Smooth muscle cell (in vitro differentiated cells): ENCODE measurements around the gene KRT35. TPM values are rescaled to one million over a fixed set of nuclear protein-coding genes. Genes with fewer than 3 reads are reported as not detected.

Experiments
- DNase-seq: peaks from one replicate; lab custom pipeline; 2025; ENCODE audit not compliant: unreplicated experiment; lab: John Stamatoyannopoulos, UW
- H2AFZ ChIP-seq: fragments of 200-600 bp; sonication (generic); 2 replicates; pipeline ENCODE4 v1.6.0; 2016; ENCODE audit warnings: antibody characterized with exemption, low read depth, mild to moderate bottlenecking
- H3F3A ChIP-seq: fragments of 200-600 bp; sonication (generic); 2 replicates; pipeline ENCODE4 v1.6.0; 2017; ENCODE audit warnings: antibody characterized with exemption, low read depth
- H3K27ac ChIP-seq: fragments of 200-600 bp; sonication (generic); 2 replicates; pipeline ENCODE4 v1.5.1; 2016; ENCODE audit warnings: low read depth, mild to moderate bottlenecking
- H3K27me3 ChIP-seq: fragments of 200-600 bp; sonication (generic); 2 replicates; pipeline ENCODE4 v1.6.1; 2016; ENCODE audit warnings: low read depth, mild to moderate bottlenecking
- H3K36me3 ChIP-seq: fragments of 200-600 bp; sonication (generic); 2 replicates; pipeline ENCODE4 v1.5.1; 2016; ENCODE audit warnings: low read depth
- H3K4me1 ChIP-seq: fragments of 200-600 bp; sonication (generic); 2 replicates; pipeline ENCODE4 v1.5.1; 2016; ENCODE audit warnings: low read depth
- H3K4me2 ChIP-seq: fragments of 200-600 bp; sonication (generic); 2 replicates; pipeline ENCODE4 v1.6.0; 2016; ENCODE audit warnings: mild to moderate bottlenecking
- H3K4me3 ChIP-seq: fragments of 200-600 bp; sonication (generic); 2 replicates; pipeline ENCODE4 v1.5.1; 2016; ENCODE audit warnings: mild to moderate bottlenecking
- H3K79me2 ChIP-seq: fragments of 200-600 bp; sonication (generic); 2 replicates; pipeline ENCODE4 v1.6.0; 2016; ENCODE audit warnings: low read depth, mild to moderate bottlenecking
- H3K9ac ChIP-seq: fragments of 200-600 bp; sonication (generic); 2 replicates; pipeline ENCODE4 v1.6.0; 2016; ENCODE audit warnings: low read depth
- H3K9me3 ChIP-seq: fragments of 200-600 bp; sonication (generic); replicated peaks from 2 replicates; pipeline ENCODE4 v1.5.1; 2016; ENCODE audit warnings: low read depth
- H4K20me1 ChIP-seq: fragments of 200-600 bp; sonication (generic); 2 replicates; pipeline ENCODE4 v1.6.0; 2016; ENCODE audit warnings: low read depth
- CTCF ChIP-seq: fragments of 200-600 bp; sonication (generic); IDR thresholded peaks from 2 replicates; pipeline ENCODE4 v1.5.1; 2017; ENCODE audit warnings: borderline replicate concordance, mild to moderate bottlenecking, antibody characterized with exemption; ENCODE audit not compliant: insufficient read depth, poor library complexity, severe bottlenecking
- WGBS: methylation state at CpG from one replicate; pipeline ENCODE4 v1.1.7; 2016; ENCODE audit warnings: low lambda C conversion rate; 5-methylcytosine and 5-hydroxymethylcytosine counted together
- polyA plus RNA-seq: library from polyadenylated mRNA; unstranded; fragments of >200 nt; fragmentation: Nextera tagmentation; extraction: Ambion mirVana; gene quantifications from 2 replicates; pipeline ENCODE4 v1.2.1, GENCODE V29; 2016
- total RNA-seq: library from RNA; depleted of rRNA; stranded (reverse); fragments of >200 nt; gene quantifications from 2 replicates; pipeline ENCODE4 v1.2.3, GENCODE V29; 2014

Gene KRT35
- total and polyA plus RNA-seq, 2 experiments from 2014 or later = not detected

- Histone ChIP-seq H4K20me1 (no peaks in the 10 kb centered on the region), H3K4me3 (no peak overlapping the region), H3K36me3 (no peaks in the 10 kb centered on the region), H3K9ac (no peak overlapping the region), H3K9me3 (no peaks in the 10 kb centered on the region), H3K27ac (no peak overlapping the region), H3K79me2 (no peaks in the 10 kb centered on the region), H3K4me2 (no peak overlapping the region), H3K27me3 (no peaks in the 10 kb centered on the region), H2AFZ (no peak overlapping the region), H3F3A (no peaks in the 10 kb centered on the region), H3K4me1 (no peaks in the 10 kb centered on the region)
- WGBS = 92% methylated on average over 22 of the region's 22 CpGs
- no peak for TF ChIP-seq CTCF
- no peak for DNase-seq
Measured at GRCh38 chr17:41476866-41477815, 3.8 kb downstream of the KRT35 start.

DNA sequence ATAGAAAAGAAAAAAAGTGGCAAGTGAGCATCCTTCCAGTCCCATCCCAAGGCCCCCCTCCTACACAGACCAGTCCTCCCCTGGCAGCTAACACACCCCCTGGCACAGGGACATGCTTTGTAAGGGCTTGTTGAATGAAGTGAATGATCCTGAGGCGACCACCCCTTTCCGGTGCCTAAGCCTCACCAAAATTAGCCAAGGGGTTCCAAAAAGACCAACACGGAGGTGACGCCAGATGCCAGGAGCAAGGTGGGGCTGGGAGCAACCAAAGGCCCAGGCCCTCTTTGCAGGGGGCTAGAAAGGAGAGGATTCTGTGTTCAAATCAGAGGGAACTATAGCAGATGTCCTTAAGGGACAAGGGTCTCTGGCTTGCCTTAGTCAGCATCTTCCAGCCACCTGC lies 5.5 kb downstream of the KRT35 start:
- no peak overlapping the region for H3K4me3 ChIP-seq
- 98% methylated on average over 4 of the region's 4 CpGs for WGBS
- TF ChIP-seq CTCF = no peak
- no peak for DNase-seq
- H3K4me1 ChIP-seq = no peaks in the 10 kb centered on the region
- no peak overlapping the region for H3K9ac ChIP-seq
- no peaks in the 10 kb centered on the region for H3K9me3 ChIP-seq
- H3K27me3 ChIP-seq = no peaks in the 10 kb centered on the region
- no peaks in the 10 kb centered on the region for H4K20me1 ChIP-seq
- H3K79me2 ChIP-seq = no peaks in the 10 kb centered on the region
- no peak overlapping the region for H3K4me2 ChIP-seq
- H3F3A ChIP-seq = no peaks in the 10 kb centered on the region
- no peaks in the 10 kb centered on the region for H3K36me3 ChIP-seq
- H2AFZ ChIP-seq = no peak overlapping the region
- H3K27ac ChIP-seq = no peak overlapping the region

- TF ChIP-seq CTCF = no peak
- WGBS = 78% methylated on average over 8 of the region's 8 CpGs
- no peaks in the 10 kb centered on the region for H3K9me3 ChIP-seq
Measured at GRCh38 chr17:41474863-41475262, 6.1 kb downstream of the KRT35 start.

GRCh38 chr17:41468346-41468745 lies 12.6 kb downstream of the KRT35 start:
- no peaks in the 10 kb centered on the region for H3K79me2 ChIP-seq
- no peak overlapping the region for H3K4me2 ChIP-seq
- no peak for TF ChIP-seq CTCF
- H3K4me3 ChIP-seq = no peak overlapping the region
- H3K9me3 ChIP-seq = no peaks in the 10 kb centered on the region
- H2AFZ ChIP-seq = no peak overlapping the region
- no peaks in the 10 kb centered on the region for H3K27me3 ChIP-seq
- H3K27ac ChIP-seq = no peak overlapping the region
- H3K4me1 ChIP-seq = no peaks in the 10 kb centered on the region
- H3K9ac ChIP-seq = no peak overlapping the region
- no peaks in the 10 kb centered on the region for H3K36me3 ChIP-seq
- H3F3A ChIP-seq = no peaks in the 10 kb centered on the region
- H4K20me1 ChIP-seq = no peaks in the 10 kb centered on the region
- no peak for DNase-seq

More at GRCh38 chr17:41474863-41475262, 6.1 kb downstream of the KRT35 start:
- Histone ChIP-seq H3K36me3 (no peaks in the 10 kb centered on the region), H3K79me2 (no peaks in the 10 kb centered on the region), H3K9ac (no peak overlapping the region), H4K20me1 (no peaks in the 10 kb centered on the region), H3F3A (no peaks in the 10 kb centered on the region), H3K4me2 (no peak overlapping the region), H3K4me1 (no peaks in the 10 kb centered on the region), H3K4me3 (no peak overlapping the region), H2AFZ (no peak overlapping the region), H3K27ac (no peak overlapping the region), H3K27me3 (no peaks in the 10 kb centered on the region)
- no peak for DNase-seq
